Measurements from ENCODE around the gene HERC5. TPM values are rescaled to one million over a fixed set of nuclear protein-coding genes. Genes with fewer than 3 reads are reported as not detected.

The HERC5 gene
- total and polyA plus RNA-seq, 2 donors (not counting 1 experiment from before 2014, with no cell fraction given), result 0.23 to 3.3 TPM

- Histone ChIP-seq H3K4me2 (ENCODE audit: extremely low read depth, insufficient read depth, low read length) (no peak overlapping the region), H3K36me3 (ENCODE audit: control insufficient read depth, insufficient read depth, low read length) (no peaks in the 10 kb centered on the region), H4K20me1 (ENCODE audit: control insufficient read depth, extremely low read depth, insufficient read depth, low read length) (no peaks in the 10 kb centered on the region), H3K4me1 (ENCODE audit: control insufficient read depth, extremely low read depth, insufficient read depth, low read length) (no peaks in the 10 kb centered on the region), H3K27me3 (ENCODE audit: control insufficient read depth, insufficient read depth, low read length) (no peaks in the 10 kb centered on the region), H3K79me2 (ENCODE audit: control insufficient read depth, insufficient read depth, low read length) (no peaks in the 10 kb centered on the region), H2AFZ (ENCODE audit: low read length) (no peak overlapping the region), H3K9me3 (ENCODE audit: control insufficient read depth, insufficient read depth, low read depth, low read length) (no peaks in the 10 kb centered on the region), H3K4me3 (replicated peaks in 1 of 4; ENCODE audit: control extremely low read depth in 1 of 4, insufficient read depth in 1 of 4, low read depth in 3 of 4, low read length in 4 of 4) (no peak overlapping the region), H3K9ac (ENCODE audit: insufficient read depth, low read length) (no peak overlapping the region), H3K27ac (ENCODE audit: insufficient read depth, low read length) (no peak overlapping the region)
- DNase-seq (ENCODE audit: low read depth in 2 of 2), result no peak
- TF ChIP-seq CTCF (conservative IDR thresholded peaks at IDR 0.05 in 1 of 2, IDR thresholded peaks at IDR 0.05 in 1 of 2; ENCODE audit: low read depth in 1 of 2, low read length in 2 of 2), result no peak
- no peak for TF ChIP-seq EZH2 (IDR thresholded peaks at IDR 0.05; ENCODE audit: low read length, missing control alignments)
These were observed 8.8 kb downstream of the HERC5 start for GRCh38 chr4:88465653-88466192.

- DNase-seq (ENCODE audit: low read depth in 2 of 2), result no peak
- H3K9ac ChIP-seq (ENCODE audit: insufficient read depth, low read length), result no peak overlapping the region
- H3K4me1 ChIP-seq (ENCODE audit: control insufficient read depth, extremely low read depth, insufficient read depth, low read length), result no peaks in the 10 kb centered on the region
- H3K79me2 ChIP-seq (ENCODE audit: control insufficient read depth, insufficient read depth, low read length), result no peaks in the 10 kb centered on the region
- H2AFZ ChIP-seq (ENCODE audit: low read length), result no peak overlapping the region
- no peak overlapping the region for H3K27ac ChIP-seq (ENCODE audit: insufficient read depth, low read length)
- H4K20me1 ChIP-seq (ENCODE audit: control insufficient read depth, extremely low read depth, insufficient read depth, low read length), result no peaks in the 10 kb centered on the region
- no peak overlapping the region for H3K4me3 ChIP-seq (replicated peaks in 1 of 4; ENCODE audit: control extremely low read depth in 1 of 4, insufficient read depth in 1 of 4, low read depth in 3 of 4, low read length in 4 of 4)
- TF ChIP-seq CTCF (conservative IDR thresholded peaks at IDR 0.05 in 1 of 2, IDR thresholded peaks at IDR 0.05 in 1 of 2; ENCODE audit: low read depth in 1 of 2, low read length in 2 of 2) (no peak), EZH2 (IDR thresholded peaks at IDR 0.05; ENCODE audit: low read length, missing control alignments) (no peak)
- no peaks in the 10 kb centered on the region for H3K36me3 ChIP-seq (ENCODE audit: control insufficient read depth, insufficient read depth, low read length)
- H3K9me3 ChIP-seq (ENCODE audit: control insufficient read depth, insufficient read depth, low read depth, low read length), result no peaks in the 10 kb centered on the region
- no peaks in the 10 kb centered on the region for H3K27me3 ChIP-seq (ENCODE audit: control insufficient read depth, insufficient read depth, low read length)
- H3K4me2 ChIP-seq (ENCODE audit: extremely low read depth, insufficient read depth, low read length), result no peak overlapping the region
These were observed 10.5 kb downstream of the HERC5 start for GRCh38 chr4:88467392-88467791.

- Histone ChIP-seq H3K4me1 (ENCODE audit: control insufficient read depth, extremely low read depth, insufficient read depth, low read length) (no peaks in the 10 kb centered on the region), H3K36me3 (ENCODE audit: control insufficient read depth, insufficient read depth, low read length) (no peaks in the 10 kb centered on the region), H3K9me3 (ENCODE audit: control insufficient read depth, insufficient read depth, low read depth, low read length) (no peaks in the 10 kb centered on the region), H3K27me3 (ENCODE audit: control insufficient read depth, insufficient read depth, low read length) (no peaks in the 10 kb centered on the region), H3K9ac (ENCODE audit: insufficient read depth, low read length) (no peak overlapping the region), H3K4me2 (ENCODE audit: extremely low read depth, insufficient read depth, low read length) (no peak overlapping the region), H3K79me2 (ENCODE audit: control insufficient read depth, insufficient read depth, low read length) (no peaks in the 10 kb centered on the region), H3K4me3 (replicated peaks in 1 of 4; ENCODE audit: control extremely low read depth in 1 of 4, insufficient read depth in 1 of 4, low read depth in 3 of 4, low read length in 4 of 4) (no peak overlapping the region), H2AFZ (ENCODE audit: low read length) (no peak overlapping the region), H3K27ac (ENCODE audit: insufficient read depth, low read length) (no peak overlapping the region), H4K20me1 (ENCODE audit: control insufficient read depth, extremely low read depth, insufficient read depth, low read length) (no peaks in the 10 kb centered on the region)
- no peak for DNase-seq (ENCODE audit: low read depth in 2 of 2)
- no peak for TF ChIP-seq EZH2 (IDR thresholded peaks at IDR 0.05; ENCODE audit: low read length, missing control alignments)
- TF ChIP-seq CTCF (conservative IDR thresholded peaks at IDR 0.05 in 1 of 2, IDR thresholded peaks at IDR 0.05 in 1 of 2; ENCODE audit: low read depth in 1 of 2, low read length in 2 of 2), result no peak
These were observed 20.4 kb downstream of the HERC5 start for GRCh38 chr4:88477229-88477860.
